Urinary bladder (tissue), 4 donors: ENCODE measurements around the gene TBC1D3C. TPM values are rescaled to one million over a fixed set of nuclear protein-coding genes. Genes with fewer than 3 reads are reported as not detected.
"Not testable (repeated sequence)": the region's sequence is repeated elsewhere in the genome, so short reads cannot be mapped to it uniquely, and the experiment has no call there.

Source experiments
- DNase-seq: peaks from one replicate; pipeline ENCODE4 v3.0.0-alpha.2; 2015; ENCODE audit errors: extremely low spot score
- H3K27ac ChIP-seq: one replicate; pipeline ENCODE4 v1.5.1; 2013; ENCODE audit warnings: low read depth, mild to moderate bottlenecking, moderate library complexity
- H3K36me3 ChIP-seq: one replicate; pipeline ENCODE4 v1.6.1; 2013; ENCODE audit warnings: mild to moderate bottlenecking, moderate library complexity; ENCODE audit not compliant: insufficient read depth
- H3K4me1 ChIP-seq: one replicate; pipeline ENCODE4 v1.6.1; 2013; ENCODE audit warnings: mild to moderate bottlenecking, moderate library complexity; ENCODE audit not compliant: insufficient read depth
- H3K4me3 ChIP-seq: one replicate; pipeline ENCODE4 v1.5.1; 2013; ENCODE audit warnings: low read depth, low read length
- WGBS: extraction: QIAGEN DNeasy Blood & Tissue Kit; methylation state at CpG from one replicate; pipeline ENCODE4 v1.1.7; 2013; 5-methylcytosine and 5-hydroxymethylcytosine counted together
- polyA plus RNA-seq: library from polyadenylated mRNA; stranded (reverse); fragments of 200-250 nt; gene quantifications from one replicate; pipeline ENCODE4 v1.2.3, GENCODE V29; 2013
- small RNA-seq: library from RNA; depleted of rRNA; stranded (forward); fragments of <200 nt; gene quantifications from one replicate; pipeline ENCODE3, GENCODE V24; 2014
- total RNA-seq: library from RNA; depleted of rRNA; stranded (reverse); fragments of >200 nt; gene quantifications from one replicate; pipeline ENCODE4 v1.2.3, GENCODE V29; 2014
- donor health status: healthy with polysubstance abuse.
- donor health status: healthy.

Gene TBC1D3C
- total RNA-seq, result 1.0 TPM
- polyA plus RNA-seq, result 1.9 TPM

- no CpG with 5 or more reads among the region's 10 CpGs for WGBS
- not testable (repeated sequence) for DNase-seq, H3K4me1 ChIP-seq, H3K4me3 ChIP-seq, H3K27ac ChIP-seq, H3K36me3 ChIP-seq
Measured at GRCh38 chr17:38068534-38068933, at the start of gene TBC1D3C. TSS of gene TBC1D3C (minus strand) at chr17:38068634. CDS start at chr17:38067066, 1,568 bp downstream.

GRCh38 chr17:38099262-38099661 lies 30.8 kb upstream of the TBC1D3C start:
- H3K36me3 ChIP-seq, DNase-seq, H3K27ac ChIP-seq, H3K4me3 ChIP-seq, H3K4me1 ChIP-seq: not testable (repeated sequence)
- no CpG with 5 or more reads among the region's 1 CpG for WGBS

GRCh38 chr17:38094059-38094694 lies 25.7 kb upstream of the TBC1D3C start:
- not testable (repeated sequence) for H3K36me3 ChIP-seq, H3K27ac ChIP-seq, H3K4me1 ChIP-seq, DNase-seq, H3K4me3 ChIP-seq
- WGBS, result no CpG with 5 or more reads among the region's 2 CpGs

- 82% methylated on average over 5 of the region's 10 CpGs for WGBS
- H3K36me3 ChIP-seq, H3K4me3 ChIP-seq, H3K4me1 ChIP-seq, H3K27ac ChIP-seq, DNase-seq: not testable (repeated sequence)
Measured at GRCh38 chr17:38088120-38088519, 19.7 kb upstream of the TBC1D3C start.

GRCh38 chr17:38087344-38087743 lies 18.9 kb upstream of the TBC1D3C start:
- WGBS, result no CpG with 5 or more reads among the region's 1 CpG
- H3K27ac ChIP-seq, H3K4me3 ChIP-seq, DNase-seq, H3K36me3 ChIP-seq, H3K4me1 ChIP-seq: not testable (repeated sequence)

Small RNA genes lying within 50 kb of the gene (small RNA-seq; reads per million reads assigned to genes)
- not detected for gene RF00019

Other genes starting within 250 kb of the TBC1D3C start
- not detected for gene TBC1D3K, start 144.2 kb downstream of the TBC1D3C start, total RNA-seq
- not detected for gene TBC1D3K, start 144.2 kb downstream of the TBC1D3C start, polyA plus RNA-seq
- 3.9 TPM for gene TBC1D3L, start 79.6 kb downstream of the TBC1D3C start, total RNA-seq
- gene TBC1D3L, start 79.6 kb downstream of the TBC1D3C start, polyA plus RNA-seq, result 5.7 TPM
- 3.0 TPM for gene TBC1D3D, start 64.7 kb downstream of the TBC1D3C start, total RNA-seq
- 2.0 TPM for gene TBC1D3D, start 64.7 kb downstream of the TBC1D3C start, polyA plus RNA-seq
- gene TBC1D3E, start 59.3 kb upstream of the TBC1D3C start, total RNA-seq, result 0.26 TPM
- 0.06 TPM for gene TBC1D3E, start 59.3 kb upstream of the TBC1D3C start, polyA plus RNA-seq
- gene TBC1D3, start 123.9 kb upstream of the TBC1D3C start, total RNA-seq, result not detected
- 0.06 TPM for gene TBC1D3, start 123.9 kb upstream of the TBC1D3C start, polyA plus RNA-seq
- gene MRPL45, start 228.5 kb upstream of the TBC1D3C start, total RNA-seq, result 26.9 TPM
- gene MRPL45, start 228.5 kb upstream of the TBC1D3C start, polyA plus RNA-seq, result 33.9 TPM